Psoas muscle (tissue), 8 donors: ENCODE measurements around the gene APOL1. TPM values are rescaled to one million over a fixed set of nuclear protein-coding genes. Genes with fewer than 3 reads are reported as not detected.

Experiments
- ATAC-seq, 4 donors: fragments of 200-7000 bp; cut with Tn5 transposase; one replicate each; pipeline ENCODE4 v1.9.1; 2020; ENCODE audit warnings: moderate library complexity in 3 of 4, mild to moderate bottlenecking in 2 of 4
- DNase-seq, 2 donors: peaks; one replicate each; pipeline ENCODE4 v3.0.0-alpha.2; 2020
- H3K27ac ChIP-seq: fragments of 200-600 bp; one replicate; pipeline ENCODE4 v1.8.0; 2022
- H3K27me3 ChIP-seq, 3 donors: fragments of 200-600 bp in 1 of 3; one replicate each; pipeline versions ENCODE4 v1.6.1 to v1.8.0; 2013 to 2022; ENCODE audit warnings: low read length in 2 of 3, mild to moderate bottlenecking in 2 of 3, moderate library complexity in 1 of 3; ENCODE audit not compliant: insufficient read depth in 3 of 3
- H3K36me3 ChIP-seq, 2 donors: fragments of 200-600 bp in 1 of 2; one replicate each; pipeline versions ENCODE4 v1.6.1 to v1.8.0; 2013 to 2022; ENCODE audit warnings: low read depth in 1 of 2, mild to moderate bottlenecking in 1 of 2, moderate library complexity in 1 of 2; ENCODE audit not compliant: insufficient read depth in 1 of 2
- H3K4me1 ChIP-seq: fragments of 200-600 bp; one replicate; pipeline ENCODE4 v1.8.0; 2022
- H3K4me3 ChIP-seq: fragments of 200-600 bp; one replicate; pipeline ENCODE4 v1.8.0; 2022; ENCODE audit warnings: mild to moderate bottlenecking
- H3K9me3 ChIP-seq: fragments of 200-600 bp; one replicate; pipeline ENCODE4 v1.8.0; 2022
- CTCF ChIP-seq: fragments of 200-600 bp; IDR thresholded peaks from one replicate; pipeline ENCODE4 v1.8.0; 2022; ENCODE audit warnings: antibody characterized with exemption
- WGBS, 3 donors: extraction: QIAGEN DNeasy Blood & Tissue Kit; methylation state at CpG; one replicate each; pipeline versions ENCODE4 v1.1.6 to v1.1.7; 2013; 5-methylcytosine and 5-hydroxymethylcytosine counted together
- intact Hi-C, 2 donors: fragments of 100-400 bp; cut with DNase I; formaldehyde crosslinking; loops; one replicate each; pipeline versions ENCODE4 v1.11.0 to v1.14.2; 2022
- polyA plus RNA-seq, 3 donors: library from polyadenylated mRNA; stranded (reverse); fragments of 200-250 nt; gene quantifications; one replicate each; pipeline ENCODE4 v1.2.3, GENCODE V29; 2013
- total RNA-seq, 4 donors: library from RNA; stranded (reverse); fragmentation: NEBNext Ultra II Directional in 2 of 4; extraction: Animal tissue kit (Norgen Biotek cat#: 25700) in 2 of 4; gene quantifications; one replicate each; pipeline versions ENCODE4 v1.2.1 to v1.2.4, GENCODE V29; 2021 to 2023
- donor health status: healthy with polysubstance abuse.
- donor health status: DM: no; HTN: no; CAD: no; lungs with moderate emphysema.
- donor health status: Bipolar disorder and iron deficiency.
- donor health status: healthy.
- donor health status: DM: yes; HTN: yes; CAD: no.
- donor health status: DM: no; HTN: no; CAD: no.
- donor health status: DM: no; HTN: no; CAD: no.
- donor health status: DM: yes; HTN: yes; CAD: no.

Gene APOL1
- total and polyA plus RNA-seq, 7 donors, result 5.3 to 16.3 (median 6.0) TPM

DNA sequence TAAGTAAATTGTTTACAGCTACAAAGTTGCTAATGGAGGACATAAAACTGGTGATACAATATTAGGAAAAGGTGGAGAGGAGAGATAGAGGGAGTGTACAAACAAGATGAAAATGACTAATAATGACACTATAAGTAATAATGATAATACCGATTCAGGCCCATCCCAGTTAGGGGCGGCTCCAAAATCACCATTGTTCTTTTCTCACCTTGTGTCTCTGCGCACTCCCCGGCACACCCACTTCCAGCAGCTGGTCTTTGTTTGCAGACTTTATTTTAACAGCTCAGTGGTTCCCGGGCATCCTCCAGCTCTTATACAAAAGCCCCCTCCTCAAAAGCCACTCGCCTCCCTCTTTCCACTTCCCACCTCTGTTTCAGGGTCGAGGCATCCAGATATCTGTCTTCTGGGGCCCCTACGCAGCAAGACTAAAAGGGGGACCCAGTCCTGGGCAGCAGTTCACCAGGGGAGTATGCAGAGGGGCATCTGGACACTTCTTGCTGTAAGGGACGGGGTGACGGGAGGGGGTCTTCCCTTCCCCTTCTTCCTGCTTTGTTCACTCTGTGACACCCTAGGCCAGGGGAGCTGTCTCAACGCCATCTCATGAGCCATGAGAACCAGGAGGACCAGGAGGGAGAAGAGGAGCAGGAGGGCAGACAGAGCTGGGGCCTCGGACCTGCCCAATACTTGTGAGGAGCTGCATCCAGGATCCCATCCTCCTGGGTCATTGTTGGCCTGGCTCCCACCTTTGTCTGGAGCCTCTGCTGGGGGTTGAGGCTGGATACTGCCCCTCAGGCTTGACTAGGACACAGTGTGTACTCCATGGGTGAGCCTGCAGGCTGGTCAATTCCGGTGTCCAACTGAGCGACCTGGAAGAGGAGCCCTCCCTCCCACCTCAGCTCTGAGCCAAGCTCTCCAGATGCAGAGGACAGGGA lies 16.3 kb upstream of the APOL1 start:
- TF ChIP-seq CTCF, result no peak
- Histone ChIP-seq H3K27me3 (no peaks in the 10 kb centered on the region), H3K36me3 (peaks cover 0 to 34% of the 10 kb centered on the region in 2 donors), H3K9me3 (no peaks in the 10 kb centered on the region), H3K4me1 (peaks cover 36% of the 10 kb centered on the region), H3K4me3 (peak overlapping the region; percentile 75), H3K27ac (no peak overlapping the region)
- no peak for DNase-seq
- intact Hi-C loops, result loop anchor here in 1 of 2 donors (5.0 kb wide), 1 partner anchor 39 kb away; no protein-coding TSS in a partner anchor
- ATAC-seq, result no peak
- 65 to 71% (median 66%) methylated on average over 14 of the region's 14 CpGs for WGBS, 3 donors

GRCh38 chr22:36237462-36238372 lies 15.2 kb upstream of the APOL1 start:
- Histone ChIP-seq H3K27me3 (no peaks in the 10 kb centered on the region), H3K4me1 (peaks cover 36% of the 10 kb centered on the region), H3K36me3 (peaks cover 0 to 23% of the 10 kb centered on the region in 2 donors), H3K4me3 (peak overlapping the region; percentile 75), H3K27ac (peak overlapping the region; percentile 86), H3K9me3 (no peaks in the 10 kb centered on the region)
- DNase-seq (no peak), ATAC-seq (no peak)
- intact Hi-C loops, result loop anchor here (2.0 to 5.0 kb wide), 2 partner anchors 40 to 41 kb away; no protein-coding TSS in a partner anchor
- no peak for TF ChIP-seq CTCF
- WGBS, 3 donors, result 47 to 53% (median 50%) methylated on average over 12 of the region's 12 CpGs

DNA sequence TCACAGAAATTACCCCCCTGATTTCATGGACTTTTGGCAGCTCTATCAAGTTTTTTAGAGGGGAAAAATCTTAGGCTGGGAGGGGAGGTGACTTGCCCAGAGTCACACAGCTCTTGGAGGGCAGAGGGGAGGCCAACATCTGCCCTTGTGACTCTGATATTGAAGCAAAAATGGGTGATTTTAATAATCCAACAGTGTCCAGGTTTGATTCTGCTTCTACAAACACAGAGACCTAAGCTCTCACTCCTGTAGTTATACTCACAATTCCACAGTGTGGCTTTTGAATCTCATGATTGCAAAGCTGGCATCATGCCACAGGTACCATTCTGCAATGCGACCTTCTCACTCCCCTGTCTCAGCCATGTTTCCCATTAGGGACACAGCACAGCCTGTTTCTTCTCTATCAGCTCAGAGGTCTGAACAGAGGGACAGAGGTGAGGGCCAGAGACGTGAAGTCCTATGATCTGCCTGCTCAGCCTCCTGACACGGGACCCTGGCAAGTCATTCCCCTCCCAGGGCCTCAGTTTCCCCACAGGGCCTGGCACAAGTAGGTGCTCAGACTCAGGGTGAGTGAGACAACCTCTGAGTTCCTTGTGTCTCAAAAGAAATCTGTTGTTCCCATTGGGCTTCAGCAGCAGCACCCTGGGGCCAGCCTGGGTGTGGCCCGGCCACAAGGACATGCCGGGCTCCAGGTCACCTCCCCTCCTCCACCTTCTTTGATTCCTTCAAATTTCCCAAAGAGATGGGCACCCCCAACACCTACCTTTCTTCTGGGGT lies 14.4 kb upstream of the APOL1 start:
- peak; percentile 24 to 56 (median 35) for ATAC-seq
- H3K4me1 ChIP-seq, result peaks cover 38% of the 10 kb centered on the region
- peak overlapping the region; percentile 75 for H3K4me3 ChIP-seq
- intact Hi-C loops, result loop anchor here (2.0 to 5.0 kb wide), 2 partner anchors 41 to 42 kb away; no protein-coding TSS in a partner anchor
- H3K36me3 ChIP-seq, result peaks cover 0 to 17% of the 10 kb centered on the region in 2 donors
- no peaks in the 10 kb centered on the region for H3K9me3 ChIP-seq
- no peak for TF ChIP-seq CTCF
- peak in 1 of 2 donors; percentile 18 for DNase-seq
- H3K27ac ChIP-seq, result peak overlapping the region; percentile 86
- WGBS, 3 donors, result 0 to 1% (median 1%) methylated on average over 5 of the region's 5 CpGs
- H3K27me3 ChIP-seq, result no peaks in the 10 kb centered on the region

DNA sequence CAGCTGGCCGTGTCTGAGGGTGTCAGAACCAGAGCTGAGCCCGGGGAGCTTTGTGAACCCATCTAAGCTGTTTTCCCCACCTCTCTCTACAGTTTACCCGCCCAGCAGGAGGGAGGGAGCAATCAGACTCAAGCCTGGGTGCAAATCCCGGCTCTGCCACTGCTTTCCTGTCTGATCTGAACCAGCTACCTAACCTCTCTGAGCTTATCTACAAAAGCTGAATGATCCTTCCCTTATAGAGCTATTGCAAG lies 13.9 kb upstream of the APOL1 start:
- intact Hi-C loops, result loop anchor here (2.0 to 5.0 kb wide), 2 partner anchors 42 kb away; no protein-coding TSS in a partner anchor
- H3K27ac ChIP-seq, result peak overlapping the region; percentile 86
- no peaks in the 10 kb centered on the region for H3K27me3 ChIP-seq
- DNase-seq, result peak in 1 of 2 donors; percentile 18
- no peaks in the 10 kb centered on the region for H3K9me3 ChIP-seq
- peak in 1 of 4 donors; percentile 31 for ATAC-seq
- peaks cover 0 to 17% of the 10 kb centered on the region in 2 donors for H3K36me3 ChIP-seq
- peak overlapping the region; percentile 75 for H3K4me3 ChIP-seq
- 0 to 1% (median 0%) methylated on average over 4 of the region's 4 CpGs for WGBS, 3 donors
- H3K4me1 ChIP-seq, result peaks cover 44% of the 10 kb centered on the region
- no peak for TF ChIP-seq CTCF
